Endothelial cell of umbilical vein (primary cell): ENCODE data around the gene SLC17A9. TPM values are rescaled to one million over a fixed set of nuclear protein-coding genes. Genes with fewer than 3 reads are reported as not detected.

Experiments used
- BruUV-seq: library from RNA; stranded (reverse); fragments of 400-500 nt; replicated peaks from 2 replicates; lab custom pipeline; 2021; lab: Mats Ljungman, UMichigan
- CTCF ChIA-PET: fragments of 300-600, 350-600 bp; sonication (Branson Sonifier 250); formaldehyde crosslinking; loops from one replicate; lab custom pipeline; 2021; ENCODE audit warnings: antibody characterized with exemption, inconsistent platforms; lab: Charles Lee
- POLR2A ChIA-PET: fragments of 300-600, 350-600 bp; sonication (Branson Sonifier 250); formaldehyde crosslinking; loops from one replicate; lab custom pipeline; 2021; ENCODE audit warnings: antibody characterized with exemption, inconsistent platforms; lab: Charles Lee
- DNase-seq: peaks from one replicate; pipeline ENCODE4 v3.0.0-alpha.2; 2011; ENCODE audit warnings: low read depth, low spot score
- FAIRE-seq: peaks from 2 replicates; lab custom pipeline; 2011; peaks lifted over from hg19 to GRCh38; lab: Jason Lieb, UNC
- H2AFZ ChIP-seq: 2 replicates; pipeline ENCODE4 v1.6.0; 2012; ENCODE audit warnings: low read depth, low read length, control low read depth, inconsistent platforms
- H3K27ac ChIP-seq: 2 replicates; pipeline ENCODE4 v1.5.1; 2011; ENCODE audit warnings: low read depth, mild to moderate bottlenecking, control low read depth, low read length, moderate library complexity; ENCODE audit not compliant: insufficient read depth
- H3K27me3 ChIP-seq, 2 experiments: 2 replicates each; pipeline versions ENCODE4 v1.6.0 to v1.6.1; 2011; ENCODE audit warnings: low read length in 2 of 2, mixed read lengths in 1 of 2; ENCODE audit not compliant: control insufficient read depth in 2 of 2, insufficient read depth in 2 of 2
- H3K36me3 ChIP-seq, 2 experiments: 2 replicates in 1 of 2; 3 replicates in 1 of 2; pipeline ENCODE4 v1.5.1; 2011; ENCODE audit warnings: low read length in 2 of 2, mild to moderate bottlenecking in 1 of 2, moderate library complexity in 1 of 2; ENCODE audit not compliant: control insufficient read depth in 2 of 2, insufficient read depth in 2 of 2; ENCODE audit errors: extremely low read depth in 1 of 2
- H3K4me1 ChIP-seq: 3 replicates; pipeline ENCODE4 v1.5.1; 2011; ENCODE audit warnings: mild to moderate bottlenecking, low read length; ENCODE audit not compliant: control insufficient read depth, insufficient read depth; ENCODE audit errors: extremely low read depth
- H3K4me2 ChIP-seq: 2 replicates; pipeline ENCODE4 v1.6.1; 2011; ENCODE audit warnings: low read length, control low read depth, mixed read lengths; ENCODE audit not compliant: insufficient read depth
- H3K4me3 ChIP-seq, 3 experiments: fragments of 200-600 bp in 1 of 3; sonication (generic), shearing (Covaris generic) in 1 of 3; replicated peaks in 1 of 3; 2 replicates each; pipeline ENCODE4 v1.5.1; 2011 to 2016; ENCODE audit warnings: control low read depth in 3 of 3, low read length in 3 of 3, mild to moderate bottlenecking in 2 of 3, inconsistent platforms in 1 of 3, low read depth in 1 of 3, moderate library complexity in 1 of 3; ENCODE audit not compliant: insufficient read depth in 1 of 3
- H3K79me2 ChIP-seq: 2 replicates; pipeline ENCODE4 v1.6.0; 2012; ENCODE audit warnings: low read length, inconsistent platforms; ENCODE audit not compliant: control insufficient read depth, insufficient read depth
- H3K9ac ChIP-seq: replicated peaks from 2 replicates; pipeline ENCODE3; 2011; ENCODE audit warnings: low read length, control low read depth; ENCODE audit not compliant: insufficient read depth; ENCODE audit errors: extremely low read depth
- H3K9me1 ChIP-seq: replicated peaks from 3 replicates; pipeline ENCODE4 v1.6.0; 2011; ENCODE audit warnings: mild to moderate bottlenecking, low read length; ENCODE audit not compliant: control insufficient read depth, insufficient read depth; ENCODE audit errors: extremely low read depth
- H3K9me3 ChIP-seq: replicated peaks from 2 replicates; pipeline ENCODE4 v1.5.1; 2012; ENCODE audit warnings: low read length, inconsistent platforms; ENCODE audit not compliant: control insufficient read depth, insufficient read depth
- H4K20me1 ChIP-seq: replicated peaks from 2 replicates; pipeline ENCODE3; 2011; ENCODE audit warnings: mild to moderate bottlenecking, low read length; ENCODE audit not compliant: control insufficient read depth, insufficient read depth; ENCODE audit errors: extremely low read depth
- EZH2 ChIP-seq: IDR thresholded peaks from 2 replicates; pipeline ENCODE4 v1.6.1; 2012; ENCODE audit warnings: borderline replicate concordance, low read depth, mild to moderate bottlenecking, moderate library complexity, low read length, inconsistent platforms; ENCODE audit not compliant: severe bottlenecking
- FOS ChIP-seq: IDR thresholded peaks from 2 replicates; pipeline ENCODE4 v1.6.1; 2011; ENCODE audit warnings: mild to moderate bottlenecking, low read length, moderate library complexity, borderline replicate concordance; ENCODE audit not compliant: insufficient read depth
- GATA2 ChIP-seq: IDR thresholded peaks from 2 replicates; pipeline ENCODE4 v1.7.0; 2011; ENCODE audit warnings: low read depth, mild to moderate bottlenecking, moderate library complexity, mixed read lengths, low read length; ENCODE audit not compliant: insufficient read length, insufficient read depth
- JUN ChIP-seq: IDR thresholded peaks from 2 replicates; pipeline ENCODE4 v1.6.1; 2011; ENCODE audit warnings: borderline replicate concordance, low read depth; ENCODE audit not compliant: insufficient read length, insufficient read depth
- MAX ChIP-seq: IDR thresholded peaks from 2 replicates; pipeline ENCODE4 v1.6.1; 2011; ENCODE audit not compliant: insufficient read depth, insufficient read length
- MYC ChIP-seq: IDR thresholded peaks from one replicate; pipeline ENCODE4 v1.6.1; 2011; ENCODE audit warnings: mild to moderate bottlenecking, low read depth, low read length
- POLR2A ChIP-seq: IDR thresholded peaks from 2 replicates; pipeline ENCODE4 v1.6.1; 2012; ENCODE audit warnings: low read depth, mild to moderate bottlenecking, control low read depth, low read length
- POLR2AphosphoS5 ChIP-seq: IDR thresholded peaks from 2 replicates; pipeline ENCODE4 v1.6.1; 2012; ENCODE audit warnings: low read depth, mild to moderate bottlenecking, control low read depth, low read length, moderate library complexity; ENCODE audit not compliant: insufficient read depth
- dilution Hi-C: fragments of 300-500 bp; cut with MboI; formaldehyde crosslinking; loops from one replicate; pipeline ENCODE4 v1.15.0; 2019; ENCODE audit warnings: low sequenced_read_pairs; ENCODE audit not compliant: extremely low pct_ligation_motif_present
- intact Hi-C: fragments of 100-400 bp; cut with micrococcal nuclease; formaldehyde crosslinking; loops from one replicate; pipeline ENCODE4 v1.10.0; 2022
- polyA plus RNA-seq, 4 experiments: library from polyadenylated mRNA; depleted of rRNA in 3 of 4; stranded (reverse) in 3 of 4; unstranded in 1 of 4; fragments of >200 nt; gene quantifications; 2 replicates each; pipeline versions ENCODE4 v1.2.1 to v1.2.3, GENCODE V29; 2011 to 2012; ENCODE audit warnings: missing spikeins in 1 of 4
- total RNA-seq: library from RNA; stranded (reverse); gene quantifications from 2 replicates; pipeline ENCODE4 v1.2.3, GENCODE V29; 2021
- TF ChIP-seq, protein P1 (sequence below), 2 donors: IDR thresholded peaks; 1 replicate in 1 of 2; 2 replicates in 1 of 2; pipeline ENCODE4 v1.5.1; 2011; ENCODE audit warnings: low read length in 2 of 2, mild to moderate bottlenecking in 2 of 2, moderate library complexity in 2 of 2, control low read depth in 1 of 2, inconsistent platforms in 1 of 2, low read depth in 1 of 2; ENCODE audit not compliant: insufficient read depth in 1 of 2; ENCODE audit errors: extremely low read depth in 1 of 2

The SLC17A9 gene
- total and polyA plus RNA-seq, 2 donors (not counting 3 experiments of a cell fraction or from before 2014, with no cell fraction given): 38.2 to 44.5 TPM

GRCh38 chr20:62989201-62989601 is 36.7 kb downstream of the SLC17A9 start:
- Histone ChIP-seq H3K27ac (no peak overlapping the region), H3K4me2 (no peak overlapping the region), H3K9me3 (no peaks in the 10 kb centered on the region), H3K36me3 (no peaks in the 10 kb centered on the region), H3K9ac (no peak overlapping the region), H2AFZ (no peak overlapping the region), H3K4me3 (no peak overlapping the region), H4K20me1 (no peaks in the 10 kb centered on the region), H3K4me1 (no peaks in the 10 kb centered on the region), H3K27me3 (no peaks in the 10 kb centered on the region), H3K9me1 (no peaks in the 10 kb centered on the region), H3K79me2 (no peaks in the 10 kb centered on the region)
- DNase-seq (no peak), FAIRE-seq (no peak)
- no TSS peak for BruUV-seq
- TF ChIP-seq MAX (no peak), MYC (no peak), POLR2AphosphoS5 (no peak), JUN (no peak), EZH2 (no peak), GATA2 (no peak), FOS (no peak), POLR2A (no peak)
- TF ChIP-seq, protein P1, sequence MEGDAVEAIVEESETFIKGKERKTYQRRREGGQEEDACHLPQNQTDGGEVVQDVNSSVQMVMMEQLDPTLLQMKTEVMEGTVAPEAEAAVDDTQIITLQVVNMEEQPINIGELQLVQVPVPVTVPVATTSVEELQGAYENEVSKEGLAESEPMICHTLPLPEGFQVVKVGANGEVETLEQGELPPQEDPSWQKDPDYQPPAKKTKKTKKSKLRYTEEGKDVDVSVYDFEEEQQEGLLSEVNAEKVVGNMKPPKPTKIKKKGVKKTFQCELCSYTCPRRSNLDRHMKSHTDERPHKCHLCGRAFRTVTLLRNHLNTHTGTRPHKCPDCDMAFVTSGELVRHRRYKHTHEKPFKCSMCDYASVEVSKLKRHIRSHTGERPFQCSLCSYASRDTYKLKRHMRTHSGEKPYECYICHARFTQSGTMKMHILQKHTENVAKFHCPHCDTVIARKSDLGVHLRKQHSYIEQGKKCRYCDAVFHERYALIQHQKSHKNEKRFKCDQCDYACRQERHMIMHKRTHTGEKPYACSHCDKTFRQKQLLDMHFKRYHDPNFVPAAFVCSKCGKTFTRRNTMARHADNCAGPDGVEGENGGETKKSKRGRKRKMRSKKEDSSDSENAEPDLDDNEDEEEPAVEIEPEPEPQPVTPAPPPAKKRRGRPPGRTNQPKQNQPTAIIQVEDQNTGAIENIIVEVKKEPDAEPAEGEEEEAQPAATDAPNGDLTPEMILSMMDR (IDR thresholded peaks at IDR 0.05; ENCODE audit: extremely low read depth in 1 of 2, insufficient read depth in 1 of 2, low read depth in 1 of 2, low read length in 2 of 2): no peak
- CTCF ChIA-PET: no interaction called here
- intact Hi-C loops (no loop called here), dilution Hi-C loops (no loop called here)
- POLR2A ChIA-PET: no interaction called here
